SU-DHL-6 (cell line): Measurements from ENCODE around the gene ASPRV1.

ENCODE experiments used
- H2AFZ ChIP-seq: fragments of 200-600 bp; sonication (generic); 2 replicates; pipeline ENCODE4 v1.6.1; 2014; ENCODE audit warnings: low read depth, mild to moderate bottlenecking, moderate library complexity, mixed read lengths, antibody characterized with exemption, low read length; ENCODE audit not compliant: severe bottlenecking
- H3F3A ChIP-seq: fragments of 200-600 bp; shearing (Covaris generic); 2 replicates; pipeline ENCODE4 v1.6.0; 2016; ENCODE audit warnings: antibody characterized with exemption, mild to moderate bottlenecking; ENCODE audit not compliant: insufficient read depth
- H3K27ac ChIP-seq: fragments of 200-600 bp; sonication (generic); 2 replicates; pipeline ENCODE4 v1.5.1; 2016; ENCODE audit warnings: low read depth, mild to moderate bottlenecking, low read length, moderate library complexity, mixed read lengths
- H3K27me3 ChIP-seq: fragments of 200-600 bp; sonication (generic), shearing (Covaris generic); 2 replicates; pipeline ENCODE4 v1.6.0; 2014; ENCODE audit warnings: mild to moderate bottlenecking, low read length
- H3K36me3 ChIP-seq: fragments of 200-600 bp; sonication (generic); 2 replicates; pipeline ENCODE4 v1.6.1; 2014; ENCODE audit warnings: mild to moderate bottlenecking, low read length, mixed read lengths
- H3K4me2 ChIP-seq: fragments of 300-600, 200-600 bp; shearing (Covaris generic), sonication (generic); 2 replicates; pipeline ENCODE4 v1.6.0; 2014; ENCODE audit warnings: low read length, low read depth, mild to moderate bottlenecking; ENCODE audit not compliant: poor library complexity, severe bottlenecking
- H3K4me3 ChIP-seq: fragments of 200-600 bp; sonication (generic); 2 replicates; pipeline ENCODE4 v1.5.1; 2014; ENCODE audit warnings: antibody characterized with exemption, low read length, mild to moderate bottlenecking, mixed read lengths; ENCODE audit not compliant: insufficient read depth, poor library complexity, severe bottlenecking
- H3K79me2 ChIP-seq: fragments of 200-600 bp; sonication (generic); 2 replicates; pipeline ENCODE4 v1.6.1; 2014; ENCODE audit warnings: mild to moderate bottlenecking, low read length, moderate library complexity; ENCODE audit not compliant: insufficient read depth
- H3K9ac ChIP-seq: fragments of 200-600 bp; sonication (generic); 2 replicates; pipeline ENCODE4 v1.7.0; 2014; ENCODE audit warnings: mild to moderate bottlenecking, low read length
- H3K9me2 ChIP-seq: fragments of 200-600 bp; sonication (generic); replicated peaks from 2 replicates; pipeline ENCODE4 v1.6.1; 2014; ENCODE audit warnings: low read length; ENCODE audit not compliant: insufficient read depth
- H3K9me3 ChIP-seq: fragments of 200-600 bp; sonication (generic); 2 replicates; pipeline ENCODE4 v1.6.1; 2014; ENCODE audit warnings: low read length, mixed read lengths; ENCODE audit not compliant: insufficient read depth
- H4K20me1 ChIP-seq: fragments of 200-600 bp; sonication (generic); 2 replicates; pipeline ENCODE4 v1.6.1; 2014; ENCODE audit warnings: low read depth, mild to moderate bottlenecking, antibody characterized with exemption, low read length, moderate library complexity, mixed read lengths
- EZH2phosphoT487 ChIP-seq: fragments of 200-600 bp; sonication (generic), shearing (Covaris generic); conservative IDR thresholded peaks from 2 replicates; pipeline ENCODE4 v1.6.1; 2018; ENCODE audit warnings: mild to moderate bottlenecking, antibody characterized with exemption, low read length, moderate library complexity, mixed read lengths
- TF ChIP-seq, protein P1 (sequence below): fragments of 200-600 bp; sonication (generic); IDR thresholded peaks from one replicate; pipeline ENCODE4 v1.5.1; 2017; ENCODE audit warnings: antibody characterized with exemption, mild to moderate bottlenecking, low read length, moderate library complexity; ENCODE audit not compliant: insufficient read depth, poor library complexity, severe bottlenecking

ASPRV1 gene

DNA sequence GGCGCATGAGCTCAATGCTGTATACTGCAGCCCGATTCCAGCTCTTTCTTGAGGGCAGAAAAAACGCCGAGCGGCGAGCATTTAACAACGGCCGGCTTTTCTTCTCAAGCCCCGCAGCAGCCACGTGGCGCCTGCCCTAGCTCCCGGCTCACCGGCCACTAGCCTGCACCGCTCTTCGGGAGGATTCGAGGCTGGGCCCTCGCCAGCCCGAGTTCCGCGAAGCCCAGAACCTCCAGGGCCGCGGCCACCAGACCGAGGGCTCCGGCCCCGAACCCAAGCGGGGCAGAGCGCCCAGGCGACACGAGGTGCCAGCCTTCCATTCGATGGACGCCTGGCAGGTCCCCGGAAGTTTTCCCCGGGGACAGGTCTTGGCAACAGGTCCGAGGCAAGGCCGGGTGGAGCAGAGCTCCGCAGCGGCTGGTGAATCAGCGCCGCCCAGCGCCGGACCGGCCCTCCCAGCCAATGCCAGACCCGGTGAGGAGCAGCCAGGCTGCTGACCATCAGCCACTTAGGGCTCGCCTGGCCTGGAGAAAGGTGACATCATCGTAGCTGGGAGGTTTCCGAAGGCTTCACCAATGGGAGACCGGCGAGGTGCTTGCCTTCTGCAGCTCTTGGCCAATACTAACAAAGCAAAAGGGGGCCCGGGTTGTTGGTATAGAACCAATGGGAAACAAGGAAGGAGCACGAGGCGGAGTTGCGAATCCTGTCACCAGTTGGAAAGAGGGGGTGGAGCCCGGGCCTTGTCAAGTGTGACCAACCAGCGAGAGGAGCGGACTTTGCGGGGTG, 47.1 kb downstream of the ASPRV1 start:
- H2AFZ ChIP-seq, result peak overlapping the region; percentile 23
- peak overlapping the region; percentile 86 for H3K4me2 ChIP-seq
- TF ChIP-seq, protein P1, sequence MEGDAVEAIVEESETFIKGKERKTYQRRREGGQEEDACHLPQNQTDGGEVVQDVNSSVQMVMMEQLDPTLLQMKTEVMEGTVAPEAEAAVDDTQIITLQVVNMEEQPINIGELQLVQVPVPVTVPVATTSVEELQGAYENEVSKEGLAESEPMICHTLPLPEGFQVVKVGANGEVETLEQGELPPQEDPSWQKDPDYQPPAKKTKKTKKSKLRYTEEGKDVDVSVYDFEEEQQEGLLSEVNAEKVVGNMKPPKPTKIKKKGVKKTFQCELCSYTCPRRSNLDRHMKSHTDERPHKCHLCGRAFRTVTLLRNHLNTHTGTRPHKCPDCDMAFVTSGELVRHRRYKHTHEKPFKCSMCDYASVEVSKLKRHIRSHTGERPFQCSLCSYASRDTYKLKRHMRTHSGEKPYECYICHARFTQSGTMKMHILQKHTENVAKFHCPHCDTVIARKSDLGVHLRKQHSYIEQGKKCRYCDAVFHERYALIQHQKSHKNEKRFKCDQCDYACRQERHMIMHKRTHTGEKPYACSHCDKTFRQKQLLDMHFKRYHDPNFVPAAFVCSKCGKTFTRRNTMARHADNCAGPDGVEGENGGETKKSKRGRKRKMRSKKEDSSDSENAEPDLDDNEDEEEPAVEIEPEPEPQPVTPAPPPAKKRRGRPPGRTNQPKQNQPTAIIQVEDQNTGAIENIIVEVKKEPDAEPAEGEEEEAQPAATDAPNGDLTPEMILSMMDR, result no peak
- no peak for TF ChIP-seq EZH2phosphoT487
- no peaks in the 10 kb centered on the region for H3K9me3 ChIP-seq
- no peaks in the 10 kb centered on the region for H4K20me1 ChIP-seq
- peak overlapping the region; percentile 80 for H3K4me3 ChIP-seq
- peak overlapping the region; percentile 73 for H3K27ac ChIP-seq
- no peaks in the 10 kb centered on the region for H3K9me2 ChIP-seq
- peaks cover 56% of the 10 kb centered on the region for H3F3A ChIP-seq
- no peaks in the 10 kb centered on the region for H3K27me3 ChIP-seq
- peak overlapping the region; percentile 88 for H3K9ac ChIP-seq
- no peaks in the 10 kb centered on the region for H3K79me2 ChIP-seq
- H3K36me3 ChIP-seq, result no peaks in the 10 kb centered on the region

DNA sequence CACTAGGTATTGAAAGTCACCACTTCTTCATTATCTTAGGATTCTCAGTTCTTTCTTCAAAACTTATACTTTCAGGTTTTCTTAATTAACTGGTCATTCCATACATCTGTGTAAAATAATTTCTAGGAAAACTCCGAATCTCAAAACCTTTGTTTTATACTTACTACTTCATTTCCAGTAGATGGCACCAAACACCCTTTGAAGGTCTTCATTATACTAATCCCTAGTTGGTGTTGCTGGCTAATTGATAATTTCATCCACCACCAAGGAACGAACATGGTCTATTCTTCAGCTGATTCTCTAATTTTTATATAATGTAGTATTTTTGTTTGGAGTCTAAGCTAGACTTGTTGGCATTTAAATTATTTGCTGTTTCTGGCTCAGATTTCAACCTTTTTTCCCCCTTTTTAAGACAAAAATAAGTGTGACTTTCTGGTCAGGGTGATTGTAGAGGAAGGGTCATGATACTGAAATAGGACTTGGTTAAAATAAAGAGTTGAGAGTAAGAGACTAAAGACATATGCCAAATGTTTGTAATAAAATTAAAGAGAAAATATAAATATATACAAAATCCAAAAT, 49.4 kb downstream of the ASPRV1 start:
- Histone ChIP-seq H3K36me3 (no peaks in the 10 kb centered on the region), H3K27ac (peak overlapping the region; percentile 73)

More for the DNA sequence above, 49.4 kb downstream of the ASPRV1 start:
- Histone ChIP-seq H3K9me2 (no peaks in the 10 kb centered on the region), H2AFZ (no peak overlapping the region), H4K20me1 (no peaks in the 10 kb centered on the region), H3K27me3 (no peaks in the 10 kb centered on the region), H3F3A (peaks cover 54% of the 10 kb centered on the region), H3K9ac (no peak overlapping the region), H3K4me2 (peak overlapping the region; percentile 86), H3K4me3 (no peak overlapping the region), H3K79me2 (no peaks in the 10 kb centered on the region), H3K9me3 (no peaks in the 10 kb centered on the region)
- TF ChIP-seq, protein P1, result peak; percentile 53
- no peak for TF ChIP-seq EZH2phosphoT487
